Measurements from ENCODE around the gene UBE3D. TPM values are rescaled to one million over a fixed set of nuclear protein-coding genes. Genes with fewer than 3 reads are reported as not detected.
"Not testable (repeated sequence)": the region's sequence is repeated elsewhere in the genome, so short reads cannot be mapped to it uniquely, and the experiment has no call there.

The UBE3D gene
- total RNA-seq, 1 experiment from 2014 or later = 10.7 TPM

GRCh38 chr6:82861121-82861520 is 204.5 kb downstream of the UBE3D start:
- H2AK5ac ChIP-seq (ENCODE audit: insufficient read length, low read length) = no peak overlapping the region
- H2BK120ac ChIP-seq (ENCODE audit: low read depth, low read length, poor library complexity, severe bottlenecking) = no peak overlapping the region
- H2BK20ac ChIP-seq (ENCODE audit: low read depth, low read length, poor library complexity, severe bottlenecking) = no peak overlapping the region
- no peak overlapping the region for H4K5ac ChIP-seq (ENCODE audit: insufficient read length, low read depth, low read length)
- no peak overlapping the region for H3K9ac ChIP-seq (ENCODE audit: extremely low read depth, insufficient read length, low read length)
- H2BK5ac ChIP-seq (ENCODE audit: insufficient read length, low read length) = no peak overlapping the region
- H3K4me2 ChIP-seq (ENCODE audit: insufficient read depth, insufficient read length, low read length) = no peak overlapping the region
- H3K18ac ChIP-seq (ENCODE audit: insufficient read length, low read depth, low read length) = no peak overlapping the region
- no peak overlapping the region for H3K27ac ChIP-seq (ENCODE audit: insufficient read length, low read depth, low read length)
- Mint-ChIP-seq H3K27ac (no peak overlapping the region), H3K27me3 (ENCODE audit: low read depth) (no peaks in the 10 kb centered on the region), H3K36me3 (ENCODE audit: insufficient read depth in 1 of 3, low read depth in 3 of 3) (no peaks in the 10 kb centered on the region), H3K4me3 (no peak overlapping the region), H3K4me1 (no peaks in the 10 kb centered on the region), H3K9me3 (peaks cover 3 to 4% of the 10 kb centered on the region in 2 experiments; a peak in 4 of 5 replicates)
- H3K79me1 ChIP-seq (ENCODE audit: insufficient read depth, low read depth, low read length, poor library complexity, severe bottlenecking) = no peaks in the 10 kb centered on the region
- H3K79me2 ChIP-seq (ENCODE audit: insufficient read depth, low read length) = no peaks in the 10 kb centered on the region
- no peaks in the 10 kb centered on the region for H3K4me1 ChIP-seq (ENCODE audit: insufficient read depth, low read length)
- no peak overlapping the region for H3T11ph ChIP-seq (ENCODE audit: low read length)
- no peak overlapping the region for H3K4ac ChIP-seq (ENCODE audit: low read depth, low read length)
- WGBS (ENCODE audit: extremely low coverage, insufficient read length, low lambda C conversion rate) = no CpG with 5 or more reads among the region's 1 CpG
- no peak for TF ChIP-seq CTCF (conservative IDR thresholded peaks at IDR 0.05)
- no peaks in the 10 kb centered on the region for H3K9me3 ChIP-seq (ENCODE audit: control insufficient read depth, low read depth, low read length)
- H3K23ac ChIP-seq (ENCODE audit: insufficient read length, low read depth, low read length) = no peak overlapping the region
- H3K27me3 ChIP-seq (ENCODE audit: insufficient read depth, low read length) = no peaks in the 10 kb centered on the region
- H2AFZ ChIP-seq (ENCODE audit: low read length) = no peak overlapping the region
- H4K8ac ChIP-seq (replicated peaks; ENCODE audit: insufficient read length, low read depth, low read length) = no peak overlapping the region
- no peak overlapping the region for H2BK15ac ChIP-seq (ENCODE audit: low read depth, low read length)
- no peak overlapping the region for H3K14ac ChIP-seq (ENCODE audit: insufficient read depth, low read length)
- no peak for DNase-seq
- no peaks in the 10 kb centered on the region for H3K23me2 ChIP-seq (ENCODE audit: insufficient read length, low read depth, low read length, poor library complexity, severe bottlenecking)
- H3K56ac ChIP-seq (ENCODE audit: insufficient read length, low read depth, low read length) = no peak overlapping the region
- no peaks in the 10 kb centered on the region for H4K20me1 ChIP-seq (ENCODE audit: control insufficient read depth, insufficient read depth, insufficient read length)
- H4K91ac ChIP-seq (ENCODE audit: insufficient read length, low read depth, low read length) = no peak overlapping the region
- H2BK12ac ChIP-seq (ENCODE audit: insufficient read length, low read depth, low read length) = no peak overlapping the region

- DNase-seq; H3K18ac ChIP-seq (ENCODE audit: insufficient read length, low read depth, low read length); H2BK12ac ChIP-seq (ENCODE audit: insufficient read length, low read depth, low read length); H2BK20ac ChIP-seq (ENCODE audit: low read depth, low read length, poor library complexity, severe bottlenecking); H3K4ac ChIP-seq (ENCODE audit: low read depth, low read length); H2BK5ac ChIP-seq (ENCODE audit: insufficient read length, low read length); H3K4me2 ChIP-seq (ENCODE audit: insufficient read depth, insufficient read length, low read length); H2AK5ac ChIP-seq (ENCODE audit: insufficient read length, low read length); H3K56ac ChIP-seq (ENCODE audit: insufficient read length, low read depth, low read length); H3K27ac ChIP-seq (ENCODE audit: insufficient read length, low read depth, low read length); H2BK15ac ChIP-seq (ENCODE audit: low read depth, low read length); H4K20me1 ChIP-seq (ENCODE audit: control insufficient read depth, insufficient read depth, insufficient read length); H3K14ac ChIP-seq (ENCODE audit: insufficient read depth, low read length); H2AFZ ChIP-seq (ENCODE audit: low read length); H4K5ac ChIP-seq (ENCODE audit: insufficient read length, low read depth, low read length); H3K4me3 Mint-ChIP-seq; H3K23ac ChIP-seq (ENCODE audit: insufficient read length, low read depth, low read length); H3K9ac ChIP-seq (ENCODE audit: extremely low read depth, insufficient read length, low read length); H3K4me1 Mint-ChIP-seq; H3K27me3 Mint-ChIP-seq (ENCODE audit: low read depth); H3K79me1 ChIP-seq (ENCODE audit: insufficient read depth, low read depth, low read length, poor library complexity, severe bottlenecking); H2BK120ac ChIP-seq (ENCODE audit: low read depth, low read length, poor library complexity, severe bottlenecking); H4K91ac ChIP-seq (ENCODE audit: insufficient read length, low read depth, low read length); H3K79me2 ChIP-seq (ENCODE audit: insufficient read depth, low read length); H3K27me3 ChIP-seq (ENCODE audit: insufficient read depth, low read length); H4K8ac ChIP-seq (replicated peaks; ENCODE audit: insufficient read length, low read depth, low read length); H3K27ac Mint-ChIP-seq; H3K9me3 ChIP-seq (ENCODE audit: control insufficient read depth, low read depth, low read length); H3K36me3 Mint-ChIP-seq (ENCODE audit: insufficient read depth in 1 of 3, low read depth in 3 of 3); H3T11ph ChIP-seq (ENCODE audit: low read length); H3K23me2 ChIP-seq (ENCODE audit: insufficient read length, low read depth, low read length, poor library complexity, severe bottlenecking); H3K4me1 ChIP-seq (ENCODE audit: insufficient read depth, low read length): not testable (repeated sequence)
- WGBS (ENCODE audit: extremely low coverage, insufficient read length, low lambda C conversion rate) = no CpG with 5 or more reads among the region's 5 CpGs
- peaks cover 14 to 18% of the 10 kb centered on the region in 2 experiments for H3K9me3 Mint-ChIP-seq
Observed at GRCh38 chr6:82856077-82856476, 209.6 kb downstream of the UBE3D start.

Data from H9 (cell line).